ENCODE data around the gene TAMALIN. TPM values are rescaled to one million over a fixed set of nuclear protein-coding genes. Genes with fewer than 3 reads are reported as not detected.

TAMALIN gene
- total and polyA plus RNA-seq, 2 of the 4 experiments (the other 2 are of a cell fraction), result 2.7 to 5.3 TPM

GRCh38 chr12:52045794-52046199 is 39.1 kb downstream of the TAMALIN start:
- WGBS, 2 experiments (ENCODE audit: extremely low coverage in 2 of 2, insufficient read length in 1 of 2), result 40% methylated on average over 1 of the region's 4 CpGs; no CpG with 5 or more reads in 1 of the 2 experiments
- no TSS peak for BruUV-seq (replicated peaks)
- H3K4ac ChIP-seq (ENCODE audit: low read depth, low read length), result no peak overlapping the region
- no peak overlapping the region for H3K4me3 ChIP-seq (ENCODE audit: insufficient read depth, low read depth, low read length)
- in situ Hi-C loops (cut with MboI; ENCODE audit: low sequenced_read_pairs) (no loop called here), intact Hi-C loops (cut with micrococcal nuclease) (no loop called here), dilution Hi-C loops (cut with HindIII; ENCODE audit: low sequenced_read_pairs, unreplicated experiment) (no loop called here)
- H4K20me1 ChIP-seq (ENCODE audit: insufficient read depth, low read length), result peaks cover 12% of the 10 kb centered on the region; the same call in 1 of the 2 replicates
- H4K8ac ChIP-seq (ENCODE audit: low read depth in 2 of 2, low read length in 2 of 2), result no peak overlapping the region
- H3K27me3 ChIP-seq (ENCODE audit: control insufficient read depth, insufficient read depth, low read length), result no peaks in the 10 kb centered on the region
- no peak overlapping the region for H2BK5ac ChIP-seq (ENCODE audit: low read depth, low read length, poor library complexity, severe bottlenecking)
- H2BK15ac ChIP-seq (ENCODE audit: low read depth, low read length), result no peak overlapping the region
- H3K18ac ChIP-seq (ENCODE audit: low read depth, low read length), result no peak overlapping the region
- no peak overlapping the region for H3K14ac ChIP-seq (replicated peaks; ENCODE audit: low read depth, low read length)
- H3K9me1 ChIP-seq (ENCODE audit: insufficient read depth, low read length), result peaks cover 18% of the 10 kb centered on the region
- no peak overlapping the region; the same call in 1 of the 2 replicates for H2AK5ac ChIP-seq (ENCODE audit: low read depth, low read length)
- ChIA-PET CTCF (no interaction called here), POLR2A (ENCODE audit: unreplicated experiment) (no interaction called here)
- H3K79me1 ChIP-seq (ENCODE audit: low read depth in 1 of 2, low read length in 2 of 2), result peaks cover 0 to 75% of the 10 kb centered on the region in 2 experiments; a peak in 2 of 4 replicates
- H2AFZ ChIP-seq (replicated peaks; ENCODE audit: low read length, poor library complexity), result peak overlapping the region; percentile 10
- ATAC-seq (ENCODE audit: low read depth) (no peak), DNase-seq (no peak)
- H3K4me2 ChIP-seq (ENCODE audit: low read depth, low read length), result no peak overlapping the region
- peak overlapping the region; percentile 72 for H2AK9ac ChIP-seq (replicated peaks; ENCODE audit: low read depth, low read length, poor library complexity)
- TF ChIP-seq SMC3 (IDR thresholded peaks at IDR 0.05; ENCODE audit: low read depth, low read length), result no peak
- TF ChIP-seq RAD21 (IDR thresholded peaks at IDR 0.05; ENCODE audit: low read length), result no peak
- TF ChIP-seq CHD1 (IDR thresholded peaks at IDR 0.05; ENCODE audit: low read depth, low read length), result no peak
- TF ChIP-seq ELK1 (IDR thresholded peaks at IDR 0.05; ENCODE audit: borderline replicate concordance, low read depth, low read length), result no peak
- no peak for TF ChIP-seq USF2 (IDR thresholded peaks at IDR 0.05; ENCODE audit: low read depth, low read length)
- no peak for TF ChIP-seq CTCF (conservative IDR thresholded peaks at IDR 0.05; ENCODE audit: low read depth, low read length)
- TF ChIP-seq CEBPB (IDR thresholded peaks at IDR 0.05; ENCODE audit: low read depth, low read length), result no peak
- no peak for TF ChIP-seq FOS (IDR thresholded peaks at IDR 0.05; ENCODE audit: low read depth, low read length)
- no peak for TF ChIP-seq MAZ (IDR thresholded peaks at IDR 0.05; ENCODE audit: borderline replicate concordance, low read depth, low read length)
- no peak for TF ChIP-seq MXI1 (IDR thresholded peaks at IDR 0.05; ENCODE audit: borderline replicate concordance, low read depth, low read length)
- TF ChIP-seq NFE2L2 (IDR thresholded peaks at IDR 0.05; ENCODE audit: low read depth, low read length), result no peak
- TF ChIP-seq BHLHE40 (IDR thresholded peaks at IDR 0.05; ENCODE audit: low read depth, low read length), result no peak
- no peak overlapping the region for H4K91ac ChIP-seq (ENCODE audit: insufficient read depth, low read depth, low read length)
- H4K5ac ChIP-seq (ENCODE audit: low read depth, low read length), result no peak overlapping the region
- no peak overlapping the region for H3K27ac ChIP-seq (ENCODE audit: insufficient read depth, low read length)
- peaks cover 7% of the 10 kb centered on the region for H3K4me1 ChIP-seq (ENCODE audit: control insufficient read depth, insufficient read depth, low read length)
- no peaks in the 10 kb centered on the region for H3K9me3 ChIP-seq (ENCODE audit: control insufficient read depth, insufficient read depth, low read length)
- no peak overlapping the region for H3K23ac ChIP-seq (ENCODE audit: low read depth, low read length)
- peaks cover 3% of the 10 kb centered on the region; the same call in 1 of the 2 replicates for H3K36me3 ChIP-seq (ENCODE audit: control insufficient read depth, insufficient read depth, low read length)
- H2BK120ac ChIP-seq (ENCODE audit: low read depth, low read length), result no peak overlapping the region
- no peak overlapping the region for H3K56ac ChIP-seq (ENCODE audit: extremely low read depth, insufficient read depth, low read length)
- no peak overlapping the region for H2BK20ac ChIP-seq (ENCODE audit: low read depth, low read length)
- no peak overlapping the region for H3K9ac ChIP-seq (ENCODE audit: low read depth, low read length)
